Panc1 (cell line): ENCODE data around the gene C5. TPM values are rescaled to one million over a fixed set of nuclear protein-coding genes. Genes with fewer than 3 reads are reported as not detected.

Experiments
- ATAC-seq: fragments of 200-7000 bp; cut with Tn5 transposase; 2 replicates; pipeline ENCODE4 v1.9.1; 2020; ENCODE audit warnings: mild to moderate bottlenecking, moderate library complexity
- BruUV-seq: library from RNA; stranded (reverse); fragments of 400-500 nt; replicated peaks from 2 replicates; lab custom pipeline; 2021; lab: Mats Ljungman, UMichigan
- CTCF ChIA-PET: fragments of 300-600 bp; sonication (Branson Sonifier 250); formaldehyde crosslinking; loops from one replicate; lab custom pipeline; 2022; ENCODE audit warnings: antibody characterized with exemption; lab: Charles Lee
- POLR2A ChIA-PET: fragments of 300-600 bp; sonication (Branson Sonifier 250); formaldehyde crosslinking; loops from one replicate; lab custom pipeline; 2022; ENCODE audit warnings: antibody characterized with exemption; lab: Charles Lee
- DNase-seq: peaks from one replicate; pipeline ENCODE4 v3.0.0-alpha.2; 2010; ENCODE audit warnings: low read depth, low spot score
- H3K27ac ChIP-seq: 2 replicates; pipeline ENCODE4 v1.5.1; 2011; ENCODE audit warnings: mild to moderate bottlenecking, low read length, inconsistent platforms
- H3K27me3 ChIP-seq: fragments of 200-500 bp; sonication (Bioruptor generic); 2 replicates; pipeline ENCODE4 v1.6.0; 2014; ENCODE audit warnings: low read length, inconsistent platforms; ENCODE audit not compliant: control insufficient read depth, insufficient read depth
- H3K36me3 ChIP-seq: fragments of 200-500 bp; sonication (Bioruptor generic); 2 replicates; pipeline ENCODE4 v1.5.1; 2014; ENCODE audit warnings: inconsistent platforms, mild to moderate bottlenecking, low read length, moderate library complexity; ENCODE audit not compliant: control insufficient read depth, insufficient read depth
- H3K4me1 ChIP-seq: 2 replicates; pipeline ENCODE4 v1.5.1; 2011; ENCODE audit warnings: inconsistent platforms, mild to moderate bottlenecking, low read length, moderate library complexity; ENCODE audit not compliant: control insufficient read depth, insufficient read depth
- H3K4me3 ChIP-seq, 2 experiments: 2 replicates each; pipeline ENCODE4 v1.5.1; 2011 to 2012; ENCODE audit warnings: low read depth in 2 of 2, low read length in 2 of 2, mild to moderate bottlenecking in 2 of 2, inconsistent platforms in 1 of 2, moderate library complexity in 1 of 2
- H3K9me3 ChIP-seq: fragments of 200-500 bp; sonication (Bioruptor generic); 2 replicates; pipeline ENCODE4 v1.5.1; 2014; ENCODE audit warnings: low read depth, mild to moderate bottlenecking, inconsistent platforms, low read length, moderate library complexity; ENCODE audit not compliant: control insufficient read depth, insufficient read depth
- CTCF ChIP-seq: fragments of 450-650 bp; IDR thresholded peaks from 2 replicates; pipeline ENCODE4 v1.5.1; 2017; ENCODE audit warnings: mild to moderate bottlenecking
- POLR2AphosphoS5 ChIP-seq: IDR thresholded peaks from 2 replicates; pipeline ENCODE4 v1.6.1; 2012; ENCODE audit warnings: mild to moderate bottlenecking, low read depth, low read length, moderate library complexity
- REST ChIP-seq, 2 experiments: IDR thresholded peaks; 2 replicates each; pipeline ENCODE4 v1.6.1; 2011 to 2012; ENCODE audit warnings: low read depth in 2 of 2, control low read depth in 1 of 2, low read length in 1 of 2, mild to moderate bottlenecking in 1 of 2, moderate library complexity in 1 of 2; ENCODE audit not compliant: insufficient read depth in 1 of 2
- SIN3A ChIP-seq: IDR thresholded peaks from 2 replicates; pipeline ENCODE4 v1.6.1; 2012; ENCODE audit warnings: low read depth, mild to moderate bottlenecking, low read length, moderate library complexity, borderline replicate concordance; ENCODE audit not compliant: insufficient read depth
- TCF7L2 ChIP-seq: IDR thresholded peaks from 2 replicates; pipeline ENCODE4 v1.6.1; 2011; ENCODE audit warnings: mild to moderate bottlenecking, low read depth, low read length, inconsistent platforms
- in situ Hi-C: cut with HindIII; loops from 2 replicates; pipeline ENCODE4 v1.10.0; 2016; ENCODE audit warnings: low sequenced_read_pairs, low pct_unique_long_range_greater_than_20kb
- intact Hi-C: fragments of 100-400 bp; cut with micrococcal nuclease; formaldehyde crosslinking; loops from one replicate; pipeline ENCODE4 v1.10.0; 2022; ENCODE audit not compliant: unreplicated experiment
- total RNA-seq: library from RNA; stranded (reverse); gene quantifications from one replicate; pipeline ENCODE4 v1.2.1, GENCODE V29; 2021; ENCODE audit not compliant: unreplicated experiment

The C5 gene
- total RNA-seq, 1 experiment from 2014 or later, result 1.6 TPM

- Histone ChIP-seq H3K4me1 (peaks cover 3% of the 10 kb centered on the region; the same call in 1 of the 2 replicates), H3K36me3 (no peaks in the 10 kb centered on the region; the same call in 1 of the 2 replicates), H3K9me3 (no peaks in the 10 kb centered on the region), H3K4me3 (peak overlapping the region; percentile 42 to 85), H3K27me3 (no peaks in the 10 kb centered on the region), H3K27ac (peak overlapping the region; percentile 91)
- peak; percentile 25 for DNase-seq
- no peak for ATAC-seq
- TF ChIP-seq CTCF, result peak; percentile 60
- TF ChIP-seq TCF7L2, result peak; percentile 25; the same call in 1 of the 2 replicates
- no peak for TF ChIP-seq SIN3A
- BruUV-seq, result no TSS peak
- POLR2A ChIA-PET, result interaction anchor here (0.6 kb wide), 2 partner anchors 94 to 229 kb away, joined by 3 to 5 read pairs; partner anchors contain the start of gene PSMD5
- intact Hi-C loops (no loop called here), in situ Hi-C loops (no loop called here)
- CTCF ChIA-PET, result interaction anchor here (1.5 kb wide), 1 partner anchor 87 kb away, joined by 5 read pairs; no protein-coding TSS in a partner anchor
Measured at GRCh38 chr9:121071756-121072421, 21.8 kb upstream of the C5 start.

- Histone ChIP-seq H3K4me1 (peaks cover 3% of the 10 kb centered on the region; the same call in 1 of the 2 replicates), H3K36me3 (no peaks in the 10 kb centered on the region; the same call in 1 of the 2 replicates), H3K27me3 (no peaks in the 10 kb centered on the region), H3K27ac (peak overlapping the region; percentile 91), H3K9me3 (no peaks in the 10 kb centered on the region), H3K4me3 (peak overlapping the region; percentile 42 to 85)
- DNase-seq (no peak), ATAC-seq (no peak)
- intact Hi-C loops, result no loop called here
- TF ChIP-seq SIN3A (no peak), CTCF (no peak)
- POLR2A ChIA-PET, result interaction anchor here (0.6 kb wide), 1 partner anchor 229 kb away, joined by 3 read pairs; the partner anchor contains the start of gene PSMD5
- BruUV-seq, result no TSS peak
- CTCF ChIA-PET, result interaction anchor here (1.5 kb wide), 1 partner anchor 86 kb away, joined by 5 read pairs; no protein-coding TSS in a partner anchor
- in situ Hi-C loops, result no loop called here
Measured at GRCh38 chr9:121071370-121071755, 21.3 kb upstream of the C5 start.

GRCh38 chr9:121069396-121069795, 19.3 kb upstream of the C5 start:
- Histone ChIP-seq H3K27ac (no peak overlapping the region), H3K9me3 (no peaks in the 10 kb centered on the region), H3K36me3 (no peaks in the 10 kb centered on the region), H3K4me1 (peaks cover 3% of the 10 kb centered on the region; the same call in 1 of the 2 replicates), H3K4me3 (no peak overlapping the region), H3K27me3 (no peaks in the 10 kb centered on the region)
- BruUV-seq, result no TSS peak
- TF ChIP-seq TCF7L2, result no peak
- no peak for TF ChIP-seq SIN3A
- TF ChIP-seq REST (IDR thresholded peaks at IDR 0.05; ENCODE audit: insufficient read depth in 1 of 2, low read depth in 2 of 2, low read length in 1 of 2), result no peak
- TF ChIP-seq CTCF, result no peak
- TF ChIP-seq POLR2AphosphoS5, result no peak
- in situ Hi-C loops, result no loop called here
- no peak for ATAC-seq
- CTCF ChIA-PET, result interaction anchor here (0.6 kb wide), 1 partner anchor 462 kb away, joined by 5 read pairs; no protein-coding TSS in a partner anchor
- POLR2A ChIA-PET, result no interaction called here
- DNase-seq, result no peak
- intact Hi-C loops, result no loop called here
